ENCODE results near the gene SLC44A5.

The SLC44A5 gene

GRCh38 chr1:75589637-75590036, 21.3 kb downstream of the SLC44A5 start:
- no peak for DNase-seq (ENCODE audit: low read depth in 2 of 3, low spot score in 2 of 3)

- DNase-seq (ENCODE audit: low read depth in 2 of 3, low spot score in 2 of 3), result no peak
Measured at GRCh38 chr1:75588779-75589475, 22.0 kb downstream of the SLC44A5 start.

GRCh38 chr1:75587692-75588091, 23.2 kb downstream of the SLC44A5 start:
- no peak for DNase-seq (ENCODE audit: low read depth in 2 of 3, low spot score in 2 of 3)

- DNase-seq (ENCODE audit: low read depth in 2 of 3, low spot score in 2 of 3), result no peak
Measured at GRCh38 chr1:75583282-75583681, 27.6 kb downstream of the SLC44A5 start.

GRCh38 chr1:75582725-75583261, 28.1 kb downstream of the SLC44A5 start:
- no peak for DNase-seq (ENCODE audit: low read depth in 2 of 3, low spot score in 2 of 3)

- no peak for DNase-seq (ENCODE audit: low read depth in 2 of 3, low spot score in 2 of 3)
Measured at GRCh38 chr1:75579046-75579445, 31.9 kb downstream of the SLC44A5 start.

GRCh38 chr1:75575837-75576236, 35.1 kb downstream of the SLC44A5 start:
- DNase-seq (ENCODE audit: low read depth in 2 of 3, low spot score in 2 of 3), result no peak

GRCh38 chr1:75567191-75567590, 43.7 kb downstream of the SLC44A5 start:
- no peak for DNase-seq (ENCODE audit: low read depth in 2 of 3, low spot score in 2 of 3)

- no peak for DNase-seq (ENCODE audit: low read depth in 2 of 3, low spot score in 2 of 3)
Measured at GRCh38 chr1:75559800-75560199, 51.1 kb downstream of the SLC44A5 start.

GRCh38 chr1:75559136-75559535, 51.8 kb downstream of the SLC44A5 start:
- no peak for DNase-seq (ENCODE audit: low read depth in 2 of 3, low spot score in 2 of 3)

- no peak for DNase-seq (ENCODE audit: low read depth in 2 of 3, low spot score in 2 of 3)
Measured at GRCh38 chr1:75554870-75555269, 56.0 kb downstream of the SLC44A5 start.

- DNase-seq (ENCODE audit: low read depth in 2 of 3, low spot score in 2 of 3), result no peak
Measured at GRCh38 chr1:75554181-75554580, 56.7 kb downstream of the SLC44A5 start.

- DNase-seq (ENCODE audit: low read depth in 2 of 3, low spot score in 2 of 3), result no peak
Measured at GRCh38 chr1:75550559-75550958, 60.4 kb downstream of the SLC44A5 start.

- no peak for DNase-seq (ENCODE audit: low read depth in 2 of 3, low spot score in 2 of 3)
Measured at GRCh38 chr1:75548721-75549480, 62.0 kb downstream of the SLC44A5 start.

- DNase-seq (ENCODE audit: low read depth in 2 of 3, low spot score in 2 of 3), result no peak
Measured at GRCh38 chr1:75543705-75544104, 67.2 kb downstream of the SLC44A5 start.

GRCh38 chr1:75542818-75543570, 67.9 kb downstream of the SLC44A5 start:
- DNase-seq (ENCODE audit: low read depth in 2 of 3, low spot score in 2 of 3), result no peak

- DNase-seq (ENCODE audit: low read depth in 2 of 3, low spot score in 2 of 3), result no peak
Measured at GRCh38 chr1:75539230-75540116, 71.4 kb downstream of the SLC44A5 start.

- no peak for DNase-seq (ENCODE audit: low read depth in 2 of 3, low spot score in 2 of 3)
Measured at GRCh38 chr1:75533085-75533484, 77.8 kb downstream of the SLC44A5 start.

- DNase-seq (ENCODE audit: low read depth in 2 of 3, low spot score in 2 of 3), result no peak
Measured at GRCh38 chr1:75531570-75531969, 79.3 kb downstream of the SLC44A5 start.

- DNase-seq (ENCODE audit: low read depth in 2 of 3, low spot score in 2 of 3), result no peak
Measured at GRCh38 chr1:75529488-75529887, 81.4 kb downstream of the SLC44A5 start.

- no peak for DNase-seq (ENCODE audit: low read depth in 2 of 3, low spot score in 2 of 3)
Measured at GRCh38 chr1:75528001-75528400, 82.9 kb downstream of the SLC44A5 start.
